Activated CD8-positive, alpha-beta memory T cell treated with anti-CD3 and anti-CD28 coated beads for 48 hours (primary cell): ENCODE results near the gene SLC37A3.
"Not testable (repeated sequence)": the region's sequence is repeated elsewhere in the genome, so short reads cannot be mapped to it uniquely, and the experiment has no call there.

Source experiments
- DNase-seq, 3 experiments: peaks; one replicate each; pipeline ENCODE4 v3.0.0-alpha.2; 2020; ENCODE audit warnings: low read depth in 2 of 3, low spot score in 2 of 3

SLC37A3 gene

GRCh38 chr7:140349144-140349771 is 49.1 kb downstream of the SLC37A3 start:
- DNase-seq, result no peak

- DNase-seq, result no peak
These were observed 50.0 kb downstream of the SLC37A3 start for GRCh38 chr7:140348161-140348849.

- no peak for DNase-seq
These were observed 51.1 kb downstream of the SLC37A3 start for GRCh38 chr7:140347218-140347617.

- no peak for DNase-seq
These were observed 52.9 kb downstream of the SLC37A3 start for GRCh38 chr7:140345426-140345825.

GRCh38 chr7:140342727-140343514 is 55.4 kb downstream of the SLC37A3 start:
- no peak for DNase-seq

GRCh38 chr7:140338959-140339358 is 59.4 kb downstream of the SLC37A3 start:
- DNase-seq, result not testable (repeated sequence)

GRCh38 chr7:140334341-140335057 is 63.8 kb downstream of the SLC37A3 start:
- no peak for DNase-seq

GRCh38 chr7:140333686-140334085 is 64.6 kb downstream of the SLC37A3 start:
- DNase-seq, result no peak

GRCh38 chr7:140333223-140333622 is 65.1 kb downstream of the SLC37A3 start:
- no peak for DNase-seq

GRCh38 chr7:140330595-140330994 is 67.7 kb downstream of the SLC37A3 start:
- DNase-seq, result no peak

GRCh38 chr7:140330128-140330527 is 68.2 kb downstream of the SLC37A3 start:
- DNase-seq, result no peak

GRCh38 chr7:140327261-140327661 is 71.1 kb downstream of the SLC37A3 start:
- no peak for DNase-seq

- no peak for DNase-seq
These were observed 72.0 kb downstream of the SLC37A3 start for GRCh38 chr7:140326116-140326928.

- no peak for DNase-seq
These were observed 72.7 kb downstream of the SLC37A3 start for GRCh38 chr7:140325600-140325999.

- no peak for DNase-seq
These were observed 73.6 kb downstream of the SLC37A3 start for GRCh38 chr7:140324714-140325113.

GRCh38 chr7:140322759-140323158 is 75.6 kb downstream of the SLC37A3 start:
- DNase-seq, result no peak

- DNase-seq, result not testable (repeated sequence)
These were observed 78.3 kb downstream of the SLC37A3 start for GRCh38 chr7:140320078-140320477.

- DNase-seq, result no peak
These were observed 80.3 kb downstream of the SLC37A3 start for GRCh38 chr7:140317999-140318398.

GRCh38 chr7:140317597-140317996 is 80.7 kb downstream of the SLC37A3 start:
- no peak for DNase-seq

GRCh38 chr7:140316165-140316661 is 82.1 kb downstream of the SLC37A3 start:
- peak in 1 of 3 experiments; percentile 5 for DNase-seq
